Lung (tissue), 12 donors: ENCODE results near the gene KNDC1. TPM values are rescaled to one million over a fixed set of nuclear protein-coding genes. Genes with fewer than 3 reads are reported as not detected.
"Not testable (repeated sequence)": the region's sequence is repeated elsewhere in the genome, so short reads cannot be mapped to it uniquely, and the experiment has no call there.

Experiments
- ATAC-seq: fragments of 200-7000 bp; cut with Tn5 transposase; one replicate; pipeline ENCODE4 v1.9.1; 2020; ENCODE audit warnings: moderate number of reproducible peaks; ENCODE audit not compliant: insufficient read depth, low FRiP score
- DNase-seq, 3 donors: peaks; one replicate each; pipeline ENCODE4 v3.0.0-alpha.2; 2013 to 2017
- H3K27ac ChIP-seq, 2 donors: one replicate each; pipeline ENCODE4 v1.5.1; 2013; ENCODE audit warnings: mild to moderate bottlenecking in 2 of 2, moderate library complexity in 2 of 2, control low read depth in 1 of 2, inconsistent platforms in 1 of 2, low read depth in 1 of 2, low read length in 1 of 2
- H3K27me3 ChIP-seq, 3 donors: one replicate each; pipeline ENCODE4 v1.5.1; 2013; ENCODE audit warnings: low read length in 2 of 3; ENCODE audit not compliant: control insufficient read depth in 3 of 3, insufficient read depth in 3 of 3
- H3K36me3 ChIP-seq, 4 donors: one replicate each; pipeline ENCODE4 v1.5.1; 2013; ENCODE audit warnings: low read length in 4 of 4, mild to moderate bottlenecking in 1 of 4, moderate library complexity in 1 of 4; ENCODE audit not compliant: control insufficient read depth in 4 of 4, insufficient read depth in 4 of 4
- H3K4me1 ChIP-seq, 5 donors: one replicate each; pipeline ENCODE4 v1.5.1; 2013; ENCODE audit warnings: low read length in 5 of 5, mild to moderate bottlenecking in 2 of 5, moderate library complexity in 1 of 5; ENCODE audit not compliant: control insufficient read depth in 5 of 5, insufficient read depth in 5 of 5
- H3K4me3 ChIP-seq: one replicate; pipeline ENCODE4 v1.5.1; 2013; ENCODE audit warnings: mild to moderate bottlenecking, control low read depth, moderate library complexity
- H3K9ac ChIP-seq, 2 donors: one replicate each; pipeline ENCODE4 v1.5.1; 2013; ENCODE audit warnings: low read length in 2 of 2, control low read depth in 1 of 2; ENCODE audit not compliant: insufficient read depth in 1 of 2
- H3K9me3 ChIP-seq, 4 donors: one replicate each; pipeline ENCODE4 v1.5.1; 2013; ENCODE audit warnings: low read length in 3 of 4, mild to moderate bottlenecking in 1 of 4, moderate library complexity in 1 of 4; ENCODE audit not compliant: control insufficient read depth in 4 of 4, insufficient read depth in 3 of 4
- WGBS, 2 donors: extraction: QIAGEN DNeasy Blood & Tissue Kit; methylation state at CpG; one replicate each; pipeline ENCODE4 v1.1.7; 2013; 5-methylcytosine and 5-hydroxymethylcytosine counted together
- polyA plus RNA-seq, 2 donors: library from polyadenylated mRNA; stranded (reverse); fragments of 200-250 nt; gene quantifications; one replicate each; pipeline ENCODE4 v1.2.1, GENCODE V29; 2013
- total RNA-seq, 2 donors: library from RNA; depleted of rRNA in 1 of 2; stranded (reverse); fragments of >200 nt in 1 of 2; gene quantifications; one replicate each; pipeline ENCODE4 v1.2.1, GENCODE V29; 2014 to 2021
- TF ChIP-seq, protein P1 (sequence below): IDR thresholded peaks from 2 replicates; pipeline ENCODE4 v1.5.1; 2012; ENCODE audit warnings: mild to moderate bottlenecking; ENCODE audit errors: control extremely low read depth, extremely low read depth
- donor health status: control.
- donor health status: control.
- donor health status: Bipolar disorder and iron deficiency.
- donor health status: healthy.
- donor health status: DM: yes; HTN: yes; CAD: no.

KNDC1 gene
- total and polyA plus RNA-seq, 4 donors = 3.2 to 21.0 (median 6.7) TPM

DNA sequence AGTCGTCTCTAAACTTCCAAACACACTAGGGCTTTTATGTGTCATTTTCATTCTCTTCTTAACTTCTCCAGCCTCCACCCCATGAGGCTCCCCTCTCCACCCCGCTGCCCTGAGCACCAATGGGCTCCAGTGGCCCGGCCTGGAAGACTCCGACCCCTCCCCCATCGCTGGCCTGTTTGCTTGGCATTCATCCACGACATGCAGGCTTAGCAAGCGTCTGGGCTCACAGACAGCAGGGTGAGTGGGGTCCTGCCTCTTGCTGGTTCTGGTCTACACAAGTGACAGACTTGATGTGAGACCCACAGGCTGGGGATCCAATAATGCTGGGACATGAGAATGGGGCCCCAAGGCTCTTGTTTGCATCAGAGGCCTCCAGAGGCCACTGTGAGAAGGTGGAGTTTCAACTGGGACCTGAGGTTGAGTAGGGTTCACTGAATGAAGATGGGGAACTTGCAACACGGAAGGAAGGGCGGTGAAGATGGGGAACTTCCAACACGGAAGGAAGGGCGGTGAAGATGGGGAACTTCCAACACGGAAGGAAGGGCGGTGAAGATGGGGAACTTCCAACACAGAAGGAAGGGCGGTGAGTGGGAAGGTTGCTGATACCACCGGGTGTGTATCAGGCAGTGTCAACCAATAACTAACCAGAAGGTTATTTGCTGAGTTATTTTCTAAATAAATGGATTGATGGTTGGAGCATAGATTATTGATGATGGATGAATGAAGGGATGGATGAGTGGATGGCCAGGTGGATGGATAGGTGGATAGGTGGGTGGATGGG lies 14.0 kb downstream of the KNDC1 start:
- no peaks in the 10 kb centered on the region for H3K36me3 ChIP-seq
- H3K9me3 ChIP-seq = peaks cover 0 to 10% (median 0%) of the 10 kb centered on the region in 4 donors
- H3K4me1 ChIP-seq = no peaks in the 10 kb centered on the region
- WGBS, 2 donors = 71 to 78% methylated on average over 15 of the region's 15 CpGs
- TF ChIP-seq, protein P1, sequence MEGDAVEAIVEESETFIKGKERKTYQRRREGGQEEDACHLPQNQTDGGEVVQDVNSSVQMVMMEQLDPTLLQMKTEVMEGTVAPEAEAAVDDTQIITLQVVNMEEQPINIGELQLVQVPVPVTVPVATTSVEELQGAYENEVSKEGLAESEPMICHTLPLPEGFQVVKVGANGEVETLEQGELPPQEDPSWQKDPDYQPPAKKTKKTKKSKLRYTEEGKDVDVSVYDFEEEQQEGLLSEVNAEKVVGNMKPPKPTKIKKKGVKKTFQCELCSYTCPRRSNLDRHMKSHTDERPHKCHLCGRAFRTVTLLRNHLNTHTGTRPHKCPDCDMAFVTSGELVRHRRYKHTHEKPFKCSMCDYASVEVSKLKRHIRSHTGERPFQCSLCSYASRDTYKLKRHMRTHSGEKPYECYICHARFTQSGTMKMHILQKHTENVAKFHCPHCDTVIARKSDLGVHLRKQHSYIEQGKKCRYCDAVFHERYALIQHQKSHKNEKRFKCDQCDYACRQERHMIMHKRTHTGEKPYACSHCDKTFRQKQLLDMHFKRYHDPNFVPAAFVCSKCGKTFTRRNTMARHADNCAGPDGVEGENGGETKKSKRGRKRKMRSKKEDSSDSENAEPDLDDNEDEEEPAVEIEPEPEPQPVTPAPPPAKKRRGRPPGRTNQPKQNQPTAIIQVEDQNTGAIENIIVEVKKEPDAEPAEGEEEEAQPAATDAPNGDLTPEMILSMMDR = no peak
- H3K9ac ChIP-seq = no peak overlapping the region
- DNase-seq (no peak), ATAC-seq (no peak)
- H3K27me3 ChIP-seq = no peaks in the 10 kb centered on the region
- H3K4me3 ChIP-seq = no peak overlapping the region
- H3K27ac ChIP-seq = no peak overlapping the region

DNA sequence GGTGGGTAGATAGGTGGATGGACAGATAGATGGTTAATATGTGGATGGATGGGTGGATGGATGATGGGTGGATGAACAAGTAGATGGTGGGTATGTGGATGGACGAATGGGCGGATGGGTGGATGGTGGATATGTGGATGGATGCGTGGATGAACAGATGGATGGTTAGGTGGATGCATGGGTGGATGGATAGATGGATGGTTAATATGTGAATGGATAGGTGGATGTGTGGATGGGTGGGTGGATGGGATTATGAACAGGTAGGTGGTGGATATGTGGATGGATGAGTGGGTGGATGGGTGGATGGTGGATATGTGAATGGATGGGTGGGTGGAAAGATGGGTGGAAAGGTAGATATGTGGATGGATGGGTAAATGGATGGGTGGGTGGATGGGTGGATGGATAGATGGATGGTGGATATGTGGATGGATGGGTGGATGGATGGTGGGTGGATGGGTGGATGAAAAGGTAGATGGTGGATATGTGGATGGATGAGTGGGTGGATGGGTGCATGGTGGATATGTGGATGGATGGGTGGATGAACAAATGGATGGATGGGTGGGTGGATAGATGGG lies 14.8 kb downstream of the KNDC1 start:
- no peak for ATAC-seq
- H3K4me3 ChIP-seq = no peak overlapping the region
- H3K4me1 ChIP-seq = no peaks in the 10 kb centered on the region
- no peaks in the 10 kb centered on the region for H3K36me3 ChIP-seq
- WGBS, 2 donors = 72 to 77% methylated on average over 3 of the region's 3 CpGs
- H3K27me3 ChIP-seq = no peaks in the 10 kb centered on the region
- no peak overlapping the region for H3K9ac ChIP-seq
- peaks cover 0 to 10% (median 0%) of the 10 kb centered on the region in 4 donors for H3K9me3 ChIP-seq
- TF ChIP-seq, protein P1 = no peak
- no peak overlapping the region for H3K27ac ChIP-seq
- no peak for DNase-seq

DNA sequence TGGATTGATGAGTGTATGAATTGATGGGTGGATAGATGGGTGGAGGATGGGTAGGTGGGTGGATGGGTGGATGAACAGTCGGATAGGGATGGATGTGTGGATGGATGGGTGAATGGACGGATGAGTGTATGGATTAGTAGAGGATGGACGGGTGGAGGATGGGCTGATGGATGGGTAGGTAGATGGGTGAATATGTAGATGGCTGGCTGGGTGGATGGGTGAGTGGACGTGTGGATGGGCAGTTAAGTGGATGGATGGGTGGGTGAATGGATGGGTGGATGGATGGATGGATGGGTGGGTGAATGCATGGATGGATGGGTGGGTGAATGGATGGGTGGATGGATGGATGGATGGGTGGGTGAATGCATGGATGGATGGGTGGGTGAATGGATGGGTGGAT lies 15.6 kb downstream of the KNDC1 start:
- not testable (repeated sequence) for ATAC-seq, H3K9ac ChIP-seq, H3K27ac ChIP-seq, H3K4me3 ChIP-seq, H3K27me3 ChIP-seq, H3K4me1 ChIP-seq, H3K36me3 ChIP-seq, DNase-seq, H3K9me3 ChIP-seq
- WGBS, 2 donors = 85 to 88% methylated on average over 4 of the region's 4 CpGs

DNA sequence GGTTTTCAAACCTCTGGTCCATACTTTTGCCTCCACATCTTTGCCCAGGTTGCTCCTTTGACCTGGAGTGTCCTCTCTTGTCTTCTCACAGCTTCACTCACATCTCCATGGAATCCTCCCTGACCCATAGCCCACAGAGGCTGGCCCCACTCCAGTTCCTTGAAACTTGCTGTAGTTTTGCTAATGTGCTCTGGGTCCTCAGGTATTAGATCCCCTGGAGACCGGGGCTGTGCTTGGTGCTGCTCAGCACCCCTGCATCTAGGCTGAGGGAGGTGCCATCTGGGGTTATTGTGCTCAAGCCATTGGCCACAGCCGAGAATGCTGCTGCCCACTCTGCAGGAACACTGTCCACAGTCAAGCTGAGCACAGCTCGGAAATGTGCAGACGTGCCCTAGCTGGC lies 16.5 kb downstream of the KNDC1 start:
- no peaks in the 10 kb centered on the region for H3K4me1 ChIP-seq
- H3K36me3 ChIP-seq = no peaks in the 10 kb centered on the region
- DNase-seq (no peak), ATAC-seq (no peak)
- no peak overlapping the region for H3K27ac ChIP-seq
- H3K9ac ChIP-seq = no peak overlapping the region
- no peaks in the 10 kb centered on the region for H3K27me3 ChIP-seq
- no peak overlapping the region for H3K4me3 ChIP-seq
- peaks cover 0 to 10% (median 0%) of the 10 kb centered on the region in 4 donors for H3K9me3 ChIP-seq
- TF ChIP-seq, protein P1 = no peak
- 93 to 94% methylated on average over 4 of the region's 4 CpGs for WGBS, 2 donors
